Fibroblast of mammary gland (primary cell): ENCODE results near the gene SLC13A2.
"Not testable (repeated sequence)": the region's sequence is repeated elsewhere in the genome, so short reads cannot be mapped to it uniquely, and the experiment has no call there.

Experiments used
- DNase-seq: peaks from one replicate; pipeline ENCODE4 v3.0.0-alpha.2; 2010; ENCODE audit warnings: low read depth
- H3K4me3 ChIP-seq: 2 replicates; pipeline ENCODE4 v1.5.1; 2011; ENCODE audit warnings: low read depth, mild to moderate bottlenecking, low read length, moderate library complexity; ENCODE audit not compliant: control insufficient read depth
- TF ChIP-seq, protein P1 (sequence below): conservative IDR thresholded peaks from 2 replicates; pipeline ENCODE4 v1.5.1; 2011; ENCODE audit warnings: low read depth, low read length, inconsistent platforms; ENCODE audit not compliant: control insufficient read depth, insufficient read depth

The SLC13A2 gene

DNA sequence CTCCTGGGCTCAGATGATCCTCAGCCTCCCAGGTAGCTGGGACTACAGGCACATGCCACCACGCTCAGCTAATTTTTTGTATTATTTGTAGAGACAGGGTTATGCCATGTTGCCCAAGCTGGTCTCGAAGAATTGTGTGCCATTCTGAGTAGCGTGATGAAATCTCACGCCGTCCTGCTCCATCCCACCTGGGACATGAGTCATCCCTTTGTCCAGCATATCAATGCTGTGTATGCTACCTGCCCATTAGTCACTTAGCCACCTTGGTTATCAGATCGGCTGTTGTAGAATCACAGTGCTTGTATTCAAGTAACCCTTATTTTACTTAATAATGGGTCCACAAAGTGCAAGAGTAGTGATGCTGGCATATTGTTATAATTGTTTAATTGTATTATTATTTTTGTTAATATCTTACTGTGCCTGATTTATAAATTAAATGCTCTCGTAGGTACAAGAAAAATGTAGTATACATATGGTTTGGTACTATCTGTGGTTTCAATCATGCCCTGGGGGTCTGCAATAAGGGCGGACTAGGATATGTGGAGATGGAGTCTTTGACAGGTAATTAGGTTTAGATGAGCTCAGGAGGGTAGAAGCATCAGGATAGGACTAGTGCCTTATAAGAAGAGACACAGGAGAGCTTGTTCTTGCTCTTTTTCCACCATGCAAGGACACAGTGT, 26.6 kb upstream of the SLC13A2 start:
- DNase-seq = no peak
- H3K4me3 ChIP-seq = no peak overlapping the region
- TF ChIP-seq, protein P1, sequence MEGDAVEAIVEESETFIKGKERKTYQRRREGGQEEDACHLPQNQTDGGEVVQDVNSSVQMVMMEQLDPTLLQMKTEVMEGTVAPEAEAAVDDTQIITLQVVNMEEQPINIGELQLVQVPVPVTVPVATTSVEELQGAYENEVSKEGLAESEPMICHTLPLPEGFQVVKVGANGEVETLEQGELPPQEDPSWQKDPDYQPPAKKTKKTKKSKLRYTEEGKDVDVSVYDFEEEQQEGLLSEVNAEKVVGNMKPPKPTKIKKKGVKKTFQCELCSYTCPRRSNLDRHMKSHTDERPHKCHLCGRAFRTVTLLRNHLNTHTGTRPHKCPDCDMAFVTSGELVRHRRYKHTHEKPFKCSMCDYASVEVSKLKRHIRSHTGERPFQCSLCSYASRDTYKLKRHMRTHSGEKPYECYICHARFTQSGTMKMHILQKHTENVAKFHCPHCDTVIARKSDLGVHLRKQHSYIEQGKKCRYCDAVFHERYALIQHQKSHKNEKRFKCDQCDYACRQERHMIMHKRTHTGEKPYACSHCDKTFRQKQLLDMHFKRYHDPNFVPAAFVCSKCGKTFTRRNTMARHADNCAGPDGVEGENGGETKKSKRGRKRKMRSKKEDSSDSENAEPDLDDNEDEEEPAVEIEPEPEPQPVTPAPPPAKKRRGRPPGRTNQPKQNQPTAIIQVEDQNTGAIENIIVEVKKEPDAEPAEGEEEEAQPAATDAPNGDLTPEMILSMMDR = no peak

DNA sequence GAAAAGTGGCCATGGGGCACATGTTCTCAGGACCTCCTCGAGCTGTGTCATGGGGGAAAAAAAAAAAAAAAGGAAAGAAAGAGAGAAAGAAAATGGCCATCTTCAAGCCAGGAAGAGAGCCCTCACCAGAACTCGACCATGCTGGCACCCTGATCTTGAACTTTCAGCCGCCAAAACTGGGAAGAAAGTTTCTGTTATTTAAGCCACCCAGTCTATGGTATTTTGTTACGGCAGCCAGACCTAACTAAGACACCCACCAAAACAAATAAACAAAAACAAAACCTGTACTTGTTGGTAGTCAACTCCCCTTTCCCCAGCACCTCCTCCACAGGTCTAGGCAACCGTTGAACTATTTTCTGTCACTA, 26.1 kb upstream of the SLC13A2 start:
- DNase-seq = no peak
- no peak overlapping the region for H3K4me3 ChIP-seq
- TF ChIP-seq, protein P1 = no peak

DNA sequence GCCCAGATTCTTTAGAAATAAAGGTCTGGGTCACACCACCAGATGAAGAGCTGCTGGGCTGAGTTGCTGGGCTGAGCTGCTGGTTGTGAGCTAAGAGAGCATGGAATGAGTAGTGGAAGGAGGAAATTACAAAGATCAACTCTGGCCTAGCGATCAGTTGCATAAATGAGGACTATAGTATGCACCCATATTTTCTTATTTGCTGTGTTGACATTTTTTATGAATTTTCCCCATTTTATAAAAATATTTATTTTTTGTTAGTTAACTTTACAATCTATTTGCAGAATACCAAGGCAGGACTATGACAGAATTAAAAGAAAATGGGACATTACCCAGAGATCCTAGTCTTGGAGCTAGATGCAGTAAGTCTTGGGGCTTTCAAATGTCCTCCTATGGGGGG, 23.6 kb upstream of the SLC13A2 start:
- TF ChIP-seq, protein P1 = no peak
- H3K4me3 ChIP-seq = no peak overlapping the region
- no peak for DNase-seq

DNA sequence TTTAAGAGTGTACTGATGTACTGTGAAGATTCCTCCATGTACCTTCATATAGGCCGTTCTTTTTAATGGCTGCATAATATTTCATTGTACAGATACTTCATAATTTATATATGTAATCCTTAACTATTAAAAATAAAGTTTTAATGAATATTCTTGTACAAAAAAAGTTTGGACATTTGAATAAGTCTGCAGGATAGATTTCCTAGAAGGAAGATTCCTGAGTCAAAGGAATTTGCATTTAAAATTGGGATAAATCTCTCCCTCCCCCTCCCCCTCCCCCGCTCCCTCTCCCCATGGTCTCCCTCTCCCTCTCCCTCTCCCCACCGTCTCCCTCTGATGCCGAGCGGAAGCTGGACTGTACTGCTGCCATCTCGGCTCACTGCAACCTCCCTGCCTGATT, 15.6 kb upstream of the SLC13A2 start:
- TF ChIP-seq, protein P1 = no peak
- no peak for DNase-seq

DNA sequence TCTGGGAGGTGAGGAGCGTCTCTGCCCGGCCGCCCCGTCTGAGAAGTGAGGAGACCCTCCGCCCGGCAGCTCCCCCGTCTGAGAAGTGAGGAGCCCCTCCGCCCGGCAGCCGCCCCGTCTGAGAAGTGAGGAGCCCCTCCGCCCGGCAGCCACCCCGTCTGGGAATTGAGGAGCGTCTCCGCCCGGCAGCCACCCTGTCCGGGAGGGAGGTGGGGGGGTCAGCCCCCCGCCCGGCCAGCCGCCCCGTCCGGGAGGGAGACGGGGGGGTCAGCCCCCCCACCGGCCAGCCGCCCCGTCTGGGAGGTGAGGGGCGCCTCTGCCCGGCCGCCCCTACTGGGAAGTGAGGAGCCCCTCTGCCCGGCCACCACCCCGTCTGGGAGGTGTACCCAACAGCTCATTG, 14.6 kb upstream of the SLC13A2 start:
- DNase-seq, H3K4me3 ChIP-seq: not testable (repeated sequence)

More for the DNA sequence above, 15.6 kb upstream of the SLC13A2 start:
- no peak overlapping the region for H3K4me3 ChIP-seq

DNA sequence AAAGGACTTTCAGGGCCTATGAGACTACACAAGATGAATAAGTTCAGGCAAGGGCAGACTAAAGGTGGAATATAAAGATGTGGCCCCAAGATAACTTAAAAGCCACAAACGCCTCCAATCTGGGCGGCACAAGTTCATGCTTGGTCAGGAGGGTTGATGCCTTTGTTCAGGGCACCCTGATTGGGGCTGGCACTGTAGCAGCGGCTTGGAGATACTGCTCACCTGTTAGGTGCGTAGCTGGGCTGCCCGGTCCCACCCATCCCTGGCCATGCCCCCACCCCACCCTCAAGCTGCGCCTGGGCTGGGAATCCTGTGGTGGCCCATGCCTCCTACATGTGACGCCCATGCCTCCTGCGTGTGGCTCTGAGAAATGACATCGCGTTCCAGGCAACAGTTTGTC, 12.5 kb upstream of the SLC13A2 start:
- DNase-seq = no peak
- no peak overlapping the region for H3K4me3 ChIP-seq
- TF ChIP-seq, protein P1 = no peak

DNA sequence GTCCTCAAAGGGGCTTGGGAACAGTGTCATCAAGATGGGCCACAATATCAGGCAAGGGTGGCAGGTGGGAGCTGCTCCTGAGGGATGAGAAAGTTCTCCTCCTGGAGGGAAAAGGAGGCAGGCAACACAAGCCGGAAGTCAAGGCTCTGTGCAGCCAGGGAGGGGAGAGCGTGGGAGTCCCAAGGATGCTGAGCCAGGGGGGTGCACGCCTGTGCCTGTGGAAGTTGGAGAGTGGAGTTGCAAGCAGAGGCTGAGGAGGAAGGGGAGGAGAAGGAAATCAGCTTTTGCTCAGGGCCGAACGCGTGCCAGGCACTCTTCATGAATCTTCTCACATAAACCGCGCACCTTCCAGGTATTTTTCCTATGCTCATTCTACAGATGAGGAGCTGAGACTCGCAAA, 7.4 kb upstream of the SLC13A2 start:
- TF ChIP-seq, protein P1 = no peak

More for the DNA sequence above, 7.4 kb upstream of the SLC13A2 start:
- DNase-seq = no peak
- H3K4me3 ChIP-seq = no peak overlapping the region
